ENCODE data around the gene NFYC.

Gene NFYC

GRCh38 chr1:40740039-40740996 lies 48.8 kb downstream of the NFYC start:
- DNase-seq: no peak

DNA sequence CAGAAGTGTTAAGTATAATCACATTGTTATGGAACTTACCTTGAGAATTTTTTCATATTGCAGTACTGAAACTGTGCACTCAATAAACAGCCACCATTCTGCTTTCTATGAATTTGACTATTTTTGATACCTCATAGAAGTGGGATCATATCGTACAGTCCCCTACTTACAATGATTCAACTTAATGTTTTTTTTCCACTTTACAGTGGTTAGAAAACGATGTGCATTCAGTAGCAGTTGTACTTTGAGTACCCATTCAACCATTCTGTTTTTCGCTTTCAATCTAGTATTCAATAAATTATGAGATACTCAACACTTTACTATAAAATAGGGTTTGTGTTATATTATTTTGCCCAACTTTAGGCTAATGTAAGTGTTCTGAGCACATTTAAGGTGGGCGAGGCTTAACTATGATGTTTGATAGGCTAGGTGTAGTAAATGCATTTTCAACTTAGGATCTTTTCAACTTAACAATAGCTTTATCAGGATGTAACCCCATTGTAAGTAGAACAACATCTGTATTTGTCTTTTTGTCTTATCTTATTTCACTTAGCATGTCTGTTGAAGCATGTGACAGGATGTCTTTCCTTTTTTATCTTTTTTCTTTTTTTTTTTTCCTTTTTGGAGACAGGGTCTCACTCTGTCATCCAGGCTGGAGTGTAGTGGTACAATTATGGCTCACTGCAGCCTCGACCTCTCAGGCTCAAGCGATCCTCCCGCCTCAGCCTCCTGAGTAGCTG lies 49.7 kb downstream of the NFYC start:
- DNase-seq: no peak

GRCh38 chr1:40742363-40743061 lies 51.0 kb downstream of the NFYC start:
- no peak for DNase-seq

- DNase-seq: no peak
Measured at GRCh38 chr1:40743452-40743851, 51.9 kb downstream of the NFYC start.

GRCh38 chr1:40743860-40744259 lies 52.4 kb downstream of the NFYC start:
- no peak for DNase-seq

- no peak for DNase-seq
Measured at GRCh38 chr1:40745176-40745575, 53.7 kb downstream of the NFYC start.

DNA sequence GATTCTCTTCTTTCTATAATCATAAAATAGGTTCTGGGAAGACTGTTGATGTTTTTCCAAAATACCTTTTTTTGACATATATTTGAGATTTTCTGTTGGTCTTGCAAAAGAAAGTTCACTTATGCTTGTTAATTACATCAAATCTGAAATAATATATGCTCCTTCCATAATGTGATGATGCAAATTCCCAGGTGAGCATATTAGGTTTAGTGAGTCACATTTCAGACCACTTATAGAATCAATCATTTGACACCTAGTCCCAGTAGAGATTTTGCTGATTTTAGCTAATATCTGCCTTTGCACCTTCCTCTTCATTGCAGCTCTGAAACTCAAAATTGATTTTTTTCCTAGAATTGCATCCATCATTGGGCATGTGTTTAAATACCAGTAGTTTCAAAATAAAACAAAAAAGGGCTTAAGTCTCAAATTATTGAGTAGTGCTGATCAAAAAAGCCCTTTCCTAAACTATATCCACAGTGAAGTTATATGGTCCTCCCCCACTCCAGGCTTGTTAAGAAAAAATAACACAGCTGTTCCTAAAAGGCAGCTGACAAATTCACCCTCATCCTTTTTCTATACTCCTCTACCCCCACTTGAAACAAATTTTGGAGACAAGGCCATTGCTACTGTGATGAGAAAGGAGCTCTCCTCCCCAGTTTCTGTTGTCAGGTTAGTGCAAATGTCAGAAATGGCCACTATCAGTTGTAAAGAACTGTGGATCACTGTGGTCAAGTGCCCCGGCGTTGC lies 55.0 kb downstream of the NFYC start:
- DNase-seq: no peak

- no peak for DNase-seq
Measured at GRCh38 chr1:40748841-40749718, 57.6 kb downstream of the NFYC start.

DNA sequence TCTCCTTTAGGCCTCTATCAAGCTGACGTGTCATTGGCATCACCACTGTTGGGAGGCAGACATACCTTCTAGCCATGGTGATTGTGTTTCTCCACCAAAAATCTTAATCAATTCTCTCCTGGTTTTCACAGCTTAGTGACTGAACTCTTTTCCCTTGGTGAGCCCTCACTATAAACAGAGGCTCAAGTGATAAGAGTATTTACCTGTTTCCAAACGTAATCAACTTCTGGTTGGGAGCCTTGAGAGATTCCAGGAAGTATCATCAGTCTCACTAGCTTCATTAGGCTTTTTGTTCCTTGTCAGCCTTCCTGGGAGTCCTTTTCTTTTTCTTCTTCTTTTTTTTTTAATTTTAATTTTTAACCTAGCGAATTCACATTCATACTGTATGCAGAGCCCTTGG lies 58.3 kb downstream of the NFYC start:
- DNase-seq: no peak

GRCh38 chr1:40750451-40750908 lies 59.0 kb downstream of the NFYC start:
- DNase-seq: no peak

GRCh38 chr1:40751802-40752201 lies 60.3 kb downstream of the NFYC start:
- DNase-seq: no peak

- no peak for DNase-seq
Measured at GRCh38 chr1:40753142-40753882, 61.8 kb downstream of the NFYC start.

DNA sequence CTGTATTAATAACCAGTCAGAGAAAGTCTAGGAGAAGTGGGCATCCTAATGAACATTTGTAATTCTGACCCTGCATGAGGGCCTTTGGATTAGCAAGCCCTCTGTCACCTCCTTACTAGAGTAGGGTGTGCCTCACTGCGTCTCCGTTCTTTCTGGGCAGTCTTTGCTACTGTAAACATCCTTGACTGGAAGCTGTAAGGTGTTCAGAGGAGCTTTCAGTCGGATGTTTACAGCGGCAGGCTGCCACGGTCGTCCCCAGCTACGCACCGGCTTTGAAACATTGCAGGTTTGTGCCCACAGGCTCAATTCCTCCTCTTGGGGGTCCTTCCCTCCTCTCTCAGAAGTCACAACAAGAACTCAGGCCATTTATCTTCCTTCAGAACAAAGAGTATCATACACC lies 62.7 kb downstream of the NFYC start:
- DNase-seq: no peak

DNA sequence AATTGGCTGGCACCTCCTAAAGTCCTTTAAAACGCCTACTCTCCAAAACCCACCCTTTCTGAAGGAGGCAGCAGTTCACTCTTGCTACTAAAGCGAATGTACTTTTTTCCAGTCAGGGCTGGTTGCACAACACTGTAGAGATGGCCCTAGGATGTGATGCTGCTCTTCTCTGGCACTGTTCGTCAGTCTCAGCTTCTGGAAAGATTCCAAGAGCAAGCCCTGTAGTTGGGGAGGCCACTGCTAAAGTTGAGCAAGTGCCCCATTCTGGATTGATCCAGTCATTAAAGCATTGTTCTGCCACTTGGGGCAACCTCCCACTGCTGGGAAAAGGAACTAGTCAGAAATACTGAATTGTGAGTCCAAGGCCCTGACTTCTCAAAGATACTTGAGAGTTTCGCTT lies 63.6 kb downstream of the NFYC start:
- no peak for DNase-seq

GRCh38 chr1:40756523-40756922 lies 65.0 kb downstream of the NFYC start:
- no peak for DNase-seq

DNA sequence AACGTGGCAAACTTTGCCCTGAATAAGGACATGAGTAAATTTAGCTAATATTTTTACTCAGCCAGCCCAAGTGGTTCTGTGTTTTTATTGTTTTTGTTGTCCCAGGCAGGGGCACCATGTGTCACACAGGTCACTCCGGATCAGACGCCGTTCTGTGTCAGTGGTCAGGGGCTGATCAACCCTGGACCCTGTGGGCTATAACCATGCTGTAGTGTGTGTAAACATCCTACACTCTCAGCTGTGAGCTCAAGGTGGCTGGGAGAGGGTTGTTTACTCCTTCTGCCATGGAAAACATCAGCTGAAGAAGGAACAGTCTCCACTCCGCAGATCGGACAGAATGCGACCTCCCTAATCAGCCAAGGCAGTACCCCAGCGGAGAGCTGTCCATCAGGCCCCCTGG lies 65.6 kb downstream of the NFYC start:
- no peak for DNase-seq

GRCh38 chr1:40758004-40758403 lies 66.5 kb downstream of the NFYC start:
- no peak for DNase-seq

GRCh38 chr1:40758578-40759343 lies 67.3 kb downstream of the NFYC start:
- DNase-seq: no peak

DNA sequence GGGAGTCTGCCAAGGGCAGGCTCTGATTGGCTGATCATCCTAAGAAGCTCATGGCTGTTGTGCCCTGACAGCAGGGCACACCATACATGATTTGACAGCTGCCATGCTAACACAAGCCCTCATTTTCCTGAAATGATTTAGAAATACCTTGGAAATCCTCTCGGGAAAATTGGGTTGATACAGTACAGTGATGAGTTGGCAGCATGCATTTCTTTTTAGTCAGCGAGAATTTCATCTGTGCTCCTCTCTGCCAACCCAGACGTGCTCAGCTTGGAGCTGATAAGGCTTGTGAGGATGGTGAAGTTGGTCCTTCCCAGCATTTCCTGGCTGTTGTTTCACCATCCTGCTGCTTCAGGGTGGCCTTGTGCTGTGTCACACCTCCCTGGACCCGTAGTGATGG lies 69.5 kb downstream of the NFYC start:
- no peak for DNase-seq
